Activated naive CD8-positive, alpha-beta T cell treated with anti-CD3 and anti-CD28 coated beads for 36 hours (primary cell): Measurements from ENCODE around the gene PTF1A. TPM values are rescaled to one million over a fixed set of nuclear protein-coding genes. Genes with fewer than 3 reads are reported as not detected.

Experiments
- DNase-seq: peaks from one replicate; pipeline ENCODE4 v3.0.0; 2021
- H3K27ac Mint-ChIP-seq: one replicate; pipeline ENCODE4 v1.8.0; 2022; ENCODE audit warnings: mild to moderate bottlenecking, moderate library complexity, mixed read lengths
- H3K27me3 Mint-ChIP-seq: one replicate; pipeline ENCODE4 v1.8.0; 2022; ENCODE audit warnings: mild to moderate bottlenecking, mixed read lengths
- H3K36me3 Mint-ChIP-seq: one replicate; pipeline ENCODE4 v1.8.0; 2021; ENCODE audit warnings: mild to moderate bottlenecking, mixed read lengths
- H3K4me1 Mint-ChIP-seq: one replicate; pipeline ENCODE4 v1.8.0; 2021; ENCODE audit warnings: mixed read lengths
- H3K4me3 Mint-ChIP-seq: one replicate; pipeline ENCODE4 v1.8.0; 2022; ENCODE audit warnings: mild to moderate bottlenecking, moderate library complexity, mixed read lengths
- H3K9me3 Mint-ChIP-seq: one replicate; pipeline ENCODE4 v1.8.0; 2022; ENCODE audit warnings: mixed read lengths
- total RNA-seq, 2 experiments: library from RNA; stranded (reverse); gene quantifications; one replicate each; pipeline ENCODE4 v1.2.3, GENCODE V29; 2021

The PTF1A gene
- total RNA-seq, 2 experiments from 2014 or later: not detected

DNA sequence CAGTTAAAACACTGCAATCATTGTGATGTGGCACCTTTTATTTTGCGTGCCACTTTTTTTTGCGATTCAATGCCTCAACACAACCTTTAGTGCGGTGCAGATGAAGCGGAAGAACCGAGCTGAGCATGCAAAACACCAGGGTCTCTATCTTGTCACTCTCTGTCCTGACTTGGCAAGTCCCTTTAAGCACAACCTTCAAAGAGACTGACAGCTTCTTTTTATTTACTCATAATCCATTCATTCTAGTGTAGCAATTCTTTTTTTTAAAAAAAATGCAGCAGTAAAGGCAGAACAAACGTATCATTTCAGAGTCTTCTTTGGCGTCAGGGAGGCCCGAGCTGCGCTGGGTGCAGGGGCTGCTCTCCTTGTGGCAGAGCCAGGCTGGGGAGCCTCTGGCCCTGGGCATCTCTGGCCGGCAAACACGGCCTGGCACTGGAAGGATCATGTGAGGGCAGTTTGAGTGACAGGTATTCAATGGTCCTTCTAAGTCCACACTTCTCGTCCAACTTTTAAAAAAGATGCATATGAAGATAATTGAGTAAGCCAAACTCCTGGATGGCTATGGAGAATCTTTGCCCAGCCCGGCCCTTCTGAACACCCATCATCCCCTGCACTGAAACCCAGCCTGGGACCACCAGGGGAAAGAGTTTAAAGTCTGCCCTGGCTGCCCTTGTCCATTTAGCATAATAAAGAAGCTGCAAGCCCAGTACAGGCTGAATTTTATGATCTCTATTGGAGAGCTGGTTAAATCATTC, 3.9 kb downstream of the PTF1A start:
- H3K36me3 Mint-ChIP-seq: no peaks in the 10 kb centered on the region
- H3K4me3 Mint-ChIP-seq: no peak overlapping the region
- H3K9me3 Mint-ChIP-seq: no peaks in the 10 kb centered on the region
- peaks cover 88% of the 10 kb centered on the region for H3K27me3 Mint-ChIP-seq
- no peak overlapping the region for H3K27ac Mint-ChIP-seq
- no peak for DNase-seq
- peaks cover 6% of the 10 kb centered on the region for H3K4me1 Mint-ChIP-seq

GRCh38 chr10:23196915-23197314, 4.8 kb downstream of the PTF1A start:
- peaks cover 90% of the 10 kb centered on the region for H3K27me3 Mint-ChIP-seq
- peaks cover 5% of the 10 kb centered on the region for H3K4me1 Mint-ChIP-seq
- no peaks in the 10 kb centered on the region for H3K9me3 Mint-ChIP-seq
- no peak overlapping the region for H3K4me3 Mint-ChIP-seq
- H3K27ac Mint-ChIP-seq: no peak overlapping the region
- no peaks in the 10 kb centered on the region for H3K36me3 Mint-ChIP-seq
- DNase-seq: no peak

DNA sequence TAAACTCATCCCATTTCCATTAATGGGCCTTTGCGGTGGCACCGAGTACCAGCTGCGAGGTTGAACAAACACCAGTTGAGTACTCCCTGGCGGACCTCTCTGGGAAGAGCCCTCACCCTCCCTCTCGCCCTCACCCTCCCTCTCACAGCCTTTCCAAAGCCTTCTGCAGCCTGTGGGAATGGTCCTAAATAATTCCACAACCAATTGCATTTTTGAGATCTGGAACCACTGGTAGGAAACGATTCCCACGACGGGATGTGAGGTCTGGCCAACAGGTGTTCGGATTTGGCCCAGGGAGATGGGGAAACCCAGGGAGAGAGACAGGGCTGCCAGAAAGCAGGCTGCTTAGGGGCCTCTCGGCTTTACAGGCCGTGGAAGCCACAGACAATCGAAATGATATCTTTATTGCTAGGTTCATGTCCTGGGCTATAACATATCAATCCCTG, 5.3 kb downstream of the PTF1A start:
- no peaks in the 10 kb centered on the region for H3K36me3 Mint-ChIP-seq
- no peak overlapping the region for H3K4me3 Mint-ChIP-seq
- H3K27me3 Mint-ChIP-seq: peaks cover 93% of the 10 kb centered on the region
- no peaks in the 10 kb centered on the region for H3K9me3 Mint-ChIP-seq
- no peak for DNase-seq
- no peak overlapping the region for H3K27ac Mint-ChIP-seq
- H3K4me1 Mint-ChIP-seq: peaks cover 5% of the 10 kb centered on the region

DNA sequence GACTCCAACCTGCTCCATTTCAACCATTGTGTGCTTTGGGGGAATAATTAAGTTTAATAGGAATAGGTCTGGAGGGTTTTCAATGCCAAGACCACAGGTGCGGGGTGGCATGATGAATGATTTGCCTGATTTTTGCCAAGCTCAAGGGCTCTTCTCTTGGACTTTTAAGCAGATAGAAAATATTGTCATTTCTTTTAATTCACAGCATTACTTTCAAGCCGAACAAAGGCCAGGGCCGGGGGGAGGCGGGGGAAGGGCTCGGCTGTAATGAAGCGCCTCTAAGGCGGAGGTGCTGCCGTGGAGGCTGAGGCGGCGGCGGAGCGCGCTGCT, 6.5 kb downstream of the PTF1A start:
- peaks cover 95% of the 10 kb centered on the region for H3K27me3 Mint-ChIP-seq
- no peak for DNase-seq
- H3K4me3 Mint-ChIP-seq: no peak overlapping the region
- no peak overlapping the region for H3K27ac Mint-ChIP-seq
- no peaks in the 10 kb centered on the region for H3K36me3 Mint-ChIP-seq
- peaks cover 5% of the 10 kb centered on the region for H3K4me1 Mint-ChIP-seq
- no peaks in the 10 kb centered on the region for H3K9me3 Mint-ChIP-seq

DNA sequence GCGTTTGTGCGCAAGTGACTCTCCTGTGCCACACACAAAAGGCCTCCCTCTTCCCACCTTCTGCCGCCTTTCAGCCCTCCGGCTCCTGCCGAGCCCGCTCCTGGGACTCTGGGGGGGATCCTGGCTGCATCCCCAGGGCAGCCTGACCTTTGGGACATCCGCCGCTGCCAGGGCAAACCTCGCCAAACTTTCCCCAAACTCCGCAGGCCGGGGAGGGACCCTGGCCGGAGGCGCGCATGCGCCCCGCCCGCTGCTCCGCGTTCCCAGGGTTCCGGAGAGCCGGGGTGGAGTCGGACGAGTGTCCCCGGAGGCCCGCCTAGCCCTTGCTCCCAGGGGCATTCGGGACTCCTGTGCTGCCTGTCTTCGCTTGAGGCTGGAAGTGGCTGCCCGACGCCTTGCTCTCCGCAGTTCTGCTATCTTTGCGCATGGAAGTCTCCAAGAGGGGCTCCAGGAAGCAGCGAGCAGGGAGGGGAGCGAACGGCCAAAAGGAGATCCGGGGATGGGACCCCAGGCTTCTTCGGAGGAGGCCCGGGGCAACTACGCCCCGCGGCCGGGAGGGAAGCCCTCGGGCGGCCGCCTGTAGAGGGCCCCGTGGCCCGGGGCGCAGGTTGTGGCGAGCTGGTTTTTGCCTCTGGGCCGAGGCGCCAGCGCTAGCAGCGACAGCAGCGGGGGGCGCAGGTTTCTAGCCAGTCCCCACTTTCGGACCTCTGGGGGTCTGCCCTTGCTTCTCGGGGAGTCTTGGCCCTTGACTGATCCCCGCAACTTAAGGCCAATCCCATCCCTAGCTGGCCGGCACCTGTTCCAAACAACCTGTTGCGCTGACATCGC, 7.0 kb downstream of the PTF1A start:
- Mint-ChIP-seq H3K36me3 (no peaks in the 10 kb centered on the region), H3K27ac (no peak overlapping the region), H3K4me1 (peaks cover 5% of the 10 kb centered on the region), H3K27me3 (peaks cover 95% of the 10 kb centered on the region), H3K4me3 (no peak overlapping the region), H3K9me3 (no peaks in the 10 kb centered on the region)
- no peak for DNase-seq

- H3K36me3 Mint-ChIP-seq: no peaks in the 10 kb centered on the region
- peaks cover 5% of the 10 kb centered on the region for H3K4me1 Mint-ChIP-seq
- no peak for DNase-seq
- peaks cover 96% of the 10 kb centered on the region for H3K27me3 Mint-ChIP-seq
- no peak overlapping the region for H3K27ac Mint-ChIP-seq
- no peaks in the 10 kb centered on the region for H3K9me3 Mint-ChIP-seq
- no peak overlapping the region for H3K4me3 Mint-ChIP-seq
These were observed 7.8 kb downstream of the PTF1A start for GRCh38 chr10:23199768-23200511.

DNA sequence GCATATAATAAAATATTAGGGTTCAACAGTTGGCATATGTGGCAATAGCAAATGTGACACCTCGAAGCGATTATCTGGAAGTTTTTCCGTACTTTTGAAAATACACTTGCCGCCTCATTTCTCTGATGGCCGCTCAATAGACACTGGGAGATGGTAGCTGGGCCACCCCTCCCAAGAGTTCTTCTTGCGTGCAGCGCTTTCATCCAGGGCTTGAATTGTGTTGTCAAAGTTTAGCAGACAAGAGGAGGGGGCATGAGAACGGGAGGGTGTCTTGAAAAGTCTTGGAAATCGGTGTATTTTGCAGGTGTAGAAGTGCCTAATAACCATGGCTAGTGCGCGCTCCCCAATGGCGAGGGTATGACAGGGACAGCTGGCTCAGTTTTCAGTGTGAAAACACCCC, 8.5 kb downstream of the PTF1A start:
- Mint-ChIP-seq H3K36me3 (no peaks in the 10 kb centered on the region), H3K27me3 (peaks cover 95% of the 10 kb centered on the region), H3K9me3 (no peaks in the 10 kb centered on the region), H3K4me1 (peaks cover 5% of the 10 kb centered on the region), H3K27ac (no peak overlapping the region), H3K4me3 (no peak overlapping the region)
- DNase-seq: no peak

DNA sequence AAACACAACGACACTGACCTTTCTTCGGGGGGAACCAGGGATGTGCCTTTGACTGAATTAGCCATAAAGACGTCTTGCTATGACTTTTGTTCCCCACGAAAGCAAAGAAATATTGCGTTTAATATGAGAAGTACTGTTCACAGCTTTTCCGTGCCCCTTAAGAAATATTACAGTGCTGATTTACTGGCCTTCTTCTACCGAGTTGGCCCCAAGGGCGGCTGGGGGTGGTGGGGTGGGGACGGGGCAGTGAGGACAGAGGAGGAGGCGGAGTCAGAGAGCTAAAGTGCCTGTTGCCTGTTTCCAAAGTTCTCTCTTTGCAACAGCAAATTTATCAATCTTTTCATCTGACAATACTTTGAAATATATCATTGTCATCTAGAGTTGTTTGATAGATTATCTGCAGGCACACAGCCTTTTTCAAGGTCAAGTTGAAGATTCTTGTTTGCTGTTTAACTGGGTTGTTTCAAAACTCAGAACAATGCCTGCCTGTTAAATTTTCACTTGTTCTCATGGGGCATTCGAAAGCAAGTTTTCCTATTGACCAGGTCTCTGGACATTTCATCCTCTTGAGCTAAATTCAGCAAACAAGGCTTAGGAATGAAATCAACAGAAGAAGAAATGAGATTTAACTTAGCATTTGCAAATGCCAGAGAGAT, 9.0 kb downstream of the PTF1A start:
- Mint-ChIP-seq H3K9me3 (no peaks in the 10 kb centered on the region), H3K27ac (no peak overlapping the region), H3K4me1 (peaks cover 5% of the 10 kb centered on the region), H3K27me3 (peaks cover 93% of the 10 kb centered on the region), H3K4me3 (no peak overlapping the region), H3K36me3 (no peaks in the 10 kb centered on the region)
- DNase-seq: no peak

- H3K36me3 Mint-ChIP-seq: no peaks in the 10 kb centered on the region
- H3K4me3 Mint-ChIP-seq: no peak overlapping the region
- no peaks in the 10 kb centered on the region for H3K9me3 Mint-ChIP-seq
- no peak overlapping the region for H3K27ac Mint-ChIP-seq
- H3K4me1 Mint-ChIP-seq: peaks cover 5% of the 10 kb centered on the region
- H3K27me3 Mint-ChIP-seq: peaks cover 86% of the 10 kb centered on the region
- DNase-seq: no peak
These were observed 9.7 kb downstream of the PTF1A start for GRCh38 chr10:23201837-23202236.

GRCh38 chr10:23202779-23203178, 10.7 kb downstream of the PTF1A start:
- Mint-ChIP-seq H3K27me3 (peaks cover 77% of the 10 kb centered on the region), H3K9me3 (no peaks in the 10 kb centered on the region), H3K4me1 (peaks cover 5% of the 10 kb centered on the region), H3K36me3 (no peaks in the 10 kb centered on the region), H3K4me3 (no peak overlapping the region), H3K27ac (no peak overlapping the region)
- no peak for DNase-seq

GRCh38 chr10:23203369-23204325, 11.5 kb downstream of the PTF1A start:
- Mint-ChIP-seq H3K27ac (no peak overlapping the region), H3K36me3 (no peaks in the 10 kb centered on the region), H3K4me1 (peaks cover 3% of the 10 kb centered on the region), H3K4me3 (no peak overlapping the region), H3K9me3 (no peaks in the 10 kb centered on the region), H3K27me3 (peaks cover 69% of the 10 kb centered on the region)
- no peak for DNase-seq

- DNase-seq: no peak
- no peaks in the 10 kb centered on the region for H3K9me3 Mint-ChIP-seq
- H3K27ac Mint-ChIP-seq: no peak overlapping the region
- no peak overlapping the region for H3K4me3 Mint-ChIP-seq
- peaks cover 65% of the 10 kb centered on the region for H3K27me3 Mint-ChIP-seq
- peaks cover 3% of the 10 kb centered on the region for H3K4me1 Mint-ChIP-seq
- no peaks in the 10 kb centered on the region for H3K36me3 Mint-ChIP-seq
These were observed 12.7 kb downstream of the PTF1A start for GRCh38 chr10:23204773-23205172.

DNA sequence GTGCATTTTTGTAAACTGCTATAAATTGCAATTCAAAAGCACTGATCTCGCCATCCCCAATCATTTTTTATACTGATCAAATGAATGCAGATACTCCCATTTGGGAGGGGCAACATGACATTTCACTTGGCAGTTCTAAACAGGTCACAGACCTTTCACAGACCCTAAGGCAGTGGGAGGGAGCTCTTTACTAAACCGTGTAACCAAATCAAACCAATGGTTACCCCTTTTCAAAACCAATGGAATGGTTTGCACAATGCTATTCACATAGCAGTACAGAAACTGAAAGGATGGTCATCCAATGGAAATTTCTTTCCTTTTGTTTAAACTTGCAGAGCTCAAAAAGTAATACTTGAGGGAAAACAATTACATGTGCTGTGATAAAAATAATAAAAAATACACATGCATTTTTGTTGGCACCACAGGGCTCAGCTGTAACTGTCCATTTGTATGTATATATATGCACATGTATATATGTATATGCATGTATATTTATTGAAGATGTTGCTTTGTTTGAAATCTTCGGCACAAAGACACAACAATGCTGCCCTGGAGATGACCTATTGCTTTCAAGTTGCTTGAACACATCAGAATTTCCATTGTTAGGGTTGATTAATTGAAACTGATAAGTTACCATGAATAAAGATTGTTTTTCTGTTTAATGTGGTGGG, 14.0 kb downstream of the PTF1A start:
- DNase-seq: no peak
- Mint-ChIP-seq H3K4me1 (no peaks in the 10 kb centered on the region), H3K4me3 (no peak overlapping the region), H3K36me3 (no peaks in the 10 kb centered on the region), H3K27me3 (peaks cover 56% of the 10 kb centered on the region), H3K9me3 (no peaks in the 10 kb centered on the region), H3K27ac (no peak overlapping the region)
